NT2/D1 (cell line): ENCODE results near the gene SPPL2A.

ENCODE experiments used
- SUZ12 ChIP-seq: IDR thresholded peaks from 2 replicates; pipeline ENCODE4 v1.6.1; 2011; ENCODE audit not compliant: insufficient read length, insufficient read depth; ENCODE audit errors: extremely low read depth
- YY1 ChIP-seq: IDR thresholded peaks from 2 replicates; pipeline ENCODE4 v1.6.1; 2011; ENCODE audit not compliant: insufficient read length, insufficient read depth
- ZNF274 ChIP-seq: IDR thresholded peaks from 2 replicates; pipeline ENCODE4 v1.6.1; 2011; ENCODE audit warnings: mild to moderate bottlenecking, low read depth, low read length

- TF ChIP-seq YY1, result no peak
- no peak for TF ChIP-seq ZNF274
- TF ChIP-seq SUZ12, result no peak
Measured at GRCh38 chr15:50778086-50778485, 12.6 kb upstream of the SPPL2A start.
